Spleen (tissue), 7 donors: ENCODE measurements around the gene LCE6A.

Source experiments
- POLR2AphosphoS5 ChIP-seq, 3 donors: sonication (generic); formaldehyde crosslinking; IDR thresholded peaks; one replicate each; pipeline ENCODE4 v1.5.1; 2017; ENCODE audit warnings: antibody characterized with exemption in 3 of 3
- TF ChIP-seq, protein P1 (sequence below), 11 experiments: fragments of 200-600 bp in 7 of 11; fragments of 450-650 bp in 4 of 11; sonication (generic) in 4 of 11; IDR thresholded peaks in 8 of 11; conservative IDR thresholded peaks in 3 of 11; 1 replicate in 7 of 11; 2 replicates in 4 of 11; pipeline versions ENCODE4 v1.4.0 to v1.8.0; 2016 to 2021; ENCODE audit warnings: antibody characterized with exemption in 11 of 11, inconsistent platforms in 4 of 11, mild to moderate bottlenecking in 1 of 11
- donor health status: DM: no; HTN: no; CAD: no; lungs with moderate emphysema.
- donor health status: DM: no; HTN: no; CAD: no.
- donor health status: DM: no; HTN: no; CAD: no.

DNA sequence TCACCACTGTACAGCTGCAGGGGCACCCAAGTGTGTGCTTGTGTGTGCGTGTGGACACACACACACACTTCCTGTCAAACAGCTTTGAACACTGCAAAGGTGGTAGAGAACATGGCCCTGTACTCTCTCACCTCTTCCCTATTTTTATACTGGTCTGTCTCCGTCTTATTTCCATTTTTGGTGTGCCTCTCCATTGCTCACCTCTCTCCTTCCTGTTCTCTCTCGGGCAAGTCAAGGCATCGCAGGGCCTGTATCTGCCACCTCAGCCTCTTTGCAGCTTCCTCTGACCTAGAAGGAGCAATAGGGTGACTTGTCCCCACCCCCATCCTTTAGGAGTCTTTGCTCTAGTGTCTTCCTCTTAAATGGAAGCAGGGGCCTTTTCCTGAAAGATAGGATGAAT, 37.7 kb downstream of the LCE6A start:
- TF ChIP-seq POLR2AphosphoS5 (IDR thresholded peaks at IDR 0.05), result no peak
- TF ChIP-seq, protein P1, sequence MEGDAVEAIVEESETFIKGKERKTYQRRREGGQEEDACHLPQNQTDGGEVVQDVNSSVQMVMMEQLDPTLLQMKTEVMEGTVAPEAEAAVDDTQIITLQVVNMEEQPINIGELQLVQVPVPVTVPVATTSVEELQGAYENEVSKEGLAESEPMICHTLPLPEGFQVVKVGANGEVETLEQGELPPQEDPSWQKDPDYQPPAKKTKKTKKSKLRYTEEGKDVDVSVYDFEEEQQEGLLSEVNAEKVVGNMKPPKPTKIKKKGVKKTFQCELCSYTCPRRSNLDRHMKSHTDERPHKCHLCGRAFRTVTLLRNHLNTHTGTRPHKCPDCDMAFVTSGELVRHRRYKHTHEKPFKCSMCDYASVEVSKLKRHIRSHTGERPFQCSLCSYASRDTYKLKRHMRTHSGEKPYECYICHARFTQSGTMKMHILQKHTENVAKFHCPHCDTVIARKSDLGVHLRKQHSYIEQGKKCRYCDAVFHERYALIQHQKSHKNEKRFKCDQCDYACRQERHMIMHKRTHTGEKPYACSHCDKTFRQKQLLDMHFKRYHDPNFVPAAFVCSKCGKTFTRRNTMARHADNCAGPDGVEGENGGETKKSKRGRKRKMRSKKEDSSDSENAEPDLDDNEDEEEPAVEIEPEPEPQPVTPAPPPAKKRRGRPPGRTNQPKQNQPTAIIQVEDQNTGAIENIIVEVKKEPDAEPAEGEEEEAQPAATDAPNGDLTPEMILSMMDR (IDR thresholded peaks at IDR 0.05 in 8 of 11, conservative IDR thresholded peaks at IDR 0.05 in 3 of 11), result no peak
